Fibroblast of the aortic adventitia (primary cell): ENCODE measurements around the gene AUTS2. TPM values are rescaled to one million over a fixed set of nuclear protein-coding genes. Genes with fewer than 3 reads are reported as not detected.

Experiments
- DNase-seq: peaks from one replicate; pipeline ENCODE4 v3.0.0-alpha.2; 2010; ENCODE audit warnings: low read depth
- H3K4me3 ChIP-seq: 2 replicates; pipeline ENCODE4 v1.5.1; 2011; ENCODE audit warnings: low read depth, mild to moderate bottlenecking, control low read depth, low read length, moderate library complexity
- CTCF ChIP-seq: IDR thresholded peaks from 2 replicates; pipeline ENCODE4 v1.5.1; 2011; ENCODE audit warnings: mild to moderate bottlenecking, low read length, control low read depth, inconsistent platforms; ENCODE audit not compliant: insufficient read depth
- total RNA-seq: library from RNA; depleted of rRNA; stranded (reverse); fragments of >200 nt; gene quantifications from 2 replicates; pipeline ENCODE4 v1.2.3, GENCODE V29; 2012; ENCODE audit warnings: low replicate concordance

The AUTS2 gene
- total RNA-seq, 1 donor = 10.7 TPM

GRCh38 chr7:69839782-69840181 is 241.5 kb downstream of the AUTS2 start:
- no peak for TF ChIP-seq CTCF
- H3K4me3 ChIP-seq = no peak overlapping the region
- DNase-seq = no peak

GRCh38 chr7:69840248-69840647 is 242.0 kb downstream of the AUTS2 start:
- no peak for TF ChIP-seq CTCF
- DNase-seq = no peak

GRCh38 chr7:69843653-69844052 is 245.4 kb downstream of the AUTS2 start:
- DNase-seq = no peak
- no peak for TF ChIP-seq CTCF
- no peak overlapping the region for H3K4me3 ChIP-seq

More at GRCh38 chr7:69840248-69840647, 242.0 kb downstream of the AUTS2 start:
- H3K4me3 ChIP-seq = no peak overlapping the region

- TF ChIP-seq CTCF = no peak
- no peak overlapping the region for H3K4me3 ChIP-seq
- no peak for DNase-seq
Measured at GRCh38 chr7:69844264-69844868, 246.1 kb downstream of the AUTS2 start.

GRCh38 chr7:69845721-69846495 is 247.6 kb downstream of the AUTS2 start:
- no peak for DNase-seq
- H3K4me3 ChIP-seq = no peak overlapping the region
- TF ChIP-seq CTCF = no peak

GRCh38 chr7:69847921-69848612 is 249.8 kb downstream of the AUTS2 start:
- TF ChIP-seq CTCF = no peak
- no peak overlapping the region for H3K4me3 ChIP-seq
- no peak for DNase-seq
